GM19395 (cell line): ENCODE results near the gene POU2F1.
"Not testable (repeated sequence)": the region's sequence is repeated elsewhere in the genome, so short reads cannot be mapped to it uniquely, and the experiment has no call there.

ENCODE experiments used
- ATAC-seq: cut with Tn5 transposase; IDR thresholded peaks from one replicate; pipeline ENCODE4 v1.9.1; 2021; ENCODE audit warnings: mild to moderate bottlenecking, moderate library complexity; ENCODE audit not compliant: unreplicated experiment

Gene POU2F1

DNA sequence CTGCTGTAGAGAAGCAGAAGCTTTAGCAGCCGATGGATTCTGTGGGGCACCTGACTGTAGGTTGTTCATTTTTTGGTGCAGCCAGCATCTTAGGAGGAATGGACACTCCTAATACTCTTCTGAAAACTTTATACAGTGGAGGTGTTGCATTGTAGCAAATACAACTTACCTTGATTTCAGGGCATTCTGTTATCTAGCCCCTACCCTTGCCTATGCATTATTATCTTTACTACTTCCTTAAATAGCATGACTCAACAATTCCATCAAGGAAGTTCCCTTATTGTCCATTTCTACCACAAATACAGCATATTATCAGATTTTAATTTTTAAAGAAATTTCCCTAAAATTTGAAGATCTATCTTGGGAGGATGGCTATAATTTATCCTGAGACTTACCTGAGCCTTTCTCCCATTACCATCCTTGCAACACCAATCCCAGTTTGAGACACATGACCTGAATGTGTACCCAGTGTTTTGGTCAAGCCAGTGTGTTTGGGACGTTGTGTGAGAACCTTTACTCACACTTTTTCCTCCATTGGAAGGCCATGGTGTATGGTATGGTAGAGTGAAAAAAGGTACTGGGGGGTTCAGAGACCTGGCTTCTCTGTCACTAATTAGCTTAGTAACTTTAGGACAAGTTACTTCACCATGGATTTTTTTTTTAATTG, 9.2 kb downstream of the POU2F1 start:
- ATAC-seq = no peak

DNA sequence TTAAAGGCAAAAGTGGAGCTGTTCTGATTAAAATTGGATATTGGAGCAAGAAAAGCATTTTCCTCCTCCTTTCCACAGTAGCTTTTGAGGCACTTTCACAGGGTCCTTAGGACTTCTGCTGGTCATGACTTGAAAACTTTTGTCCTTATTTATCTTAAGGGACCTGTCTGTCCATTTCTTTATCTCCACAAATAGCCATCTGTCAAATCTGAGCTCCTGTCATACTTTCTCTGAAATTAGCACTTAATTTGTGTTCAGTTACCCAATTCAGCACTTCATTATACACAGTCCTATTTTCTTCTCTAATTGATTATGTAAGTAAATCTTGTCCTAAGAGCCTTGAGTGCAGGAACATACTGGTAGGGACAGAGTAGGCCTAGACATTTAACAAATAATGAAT, 9.8 kb downstream of the POU2F1 start:
- no peak for ATAC-seq

DNA sequence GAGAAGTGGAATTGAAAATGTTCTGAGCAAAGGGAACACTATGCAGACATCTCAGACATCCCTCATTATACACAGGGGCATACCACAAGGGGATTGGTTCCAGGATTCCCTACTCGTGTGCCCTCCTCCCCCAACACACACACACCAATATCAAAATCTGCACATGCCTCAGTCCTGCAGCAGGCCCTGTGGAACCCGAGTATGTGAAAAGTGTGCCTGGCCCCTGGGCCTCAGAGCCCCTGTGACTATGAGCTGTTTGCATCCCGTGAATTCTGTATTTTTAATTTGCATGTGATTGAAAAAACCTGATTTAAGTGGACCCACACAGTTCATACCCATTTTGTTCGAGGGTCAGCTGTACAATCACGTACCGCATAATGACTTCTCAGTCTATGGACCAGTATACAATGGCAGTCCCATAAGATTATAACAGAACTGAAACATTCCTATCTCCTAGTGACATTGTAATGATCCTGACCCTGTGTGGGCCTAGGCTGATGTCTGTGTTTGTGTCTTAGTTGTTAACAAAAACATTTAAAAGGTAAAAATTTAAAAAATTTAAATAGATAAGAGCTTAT, 11.3 kb downstream of the POU2F1 start:
- no peak for ATAC-seq

DNA sequence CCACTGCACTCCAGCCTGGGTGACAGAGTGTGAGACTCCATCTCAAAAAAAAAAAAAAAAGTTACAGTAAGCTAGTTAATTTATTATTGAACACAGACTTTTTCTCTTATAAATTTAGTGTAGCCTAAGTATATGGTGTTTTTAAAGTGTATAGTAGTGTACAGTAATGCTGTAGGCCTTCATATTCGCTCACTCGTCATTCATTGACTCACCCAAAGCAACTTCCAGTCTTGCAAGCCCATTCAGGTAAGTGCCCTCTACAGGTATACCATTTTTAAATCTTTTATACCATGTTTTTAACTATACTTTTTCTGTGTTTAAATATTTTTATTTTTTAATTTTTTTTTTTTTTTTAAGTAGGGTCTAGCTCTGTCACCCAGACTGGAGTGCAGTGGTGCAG, 12.1 kb downstream of the POU2F1 start:
- ATAC-seq = no peak

DNA sequence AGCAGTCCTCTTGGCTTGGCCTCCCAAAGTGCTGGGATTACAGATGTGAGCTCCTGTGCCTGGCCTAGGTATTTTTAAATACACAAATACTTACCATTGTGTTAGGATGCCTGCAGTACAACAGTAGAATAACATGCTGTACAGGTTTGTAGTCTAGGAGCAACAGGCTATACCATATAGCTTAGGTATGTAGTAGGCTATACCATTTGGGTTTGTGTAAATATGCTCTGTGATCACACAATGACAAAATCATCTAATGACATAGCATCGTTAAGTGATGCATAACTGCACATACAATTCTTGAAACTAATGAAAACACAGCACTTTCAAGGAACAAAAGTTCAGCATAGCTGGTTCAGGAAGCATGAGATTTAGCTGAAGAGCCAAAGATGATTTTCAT, 12.7 kb downstream of the POU2F1 start:
- no peak for ATAC-seq

DNA sequence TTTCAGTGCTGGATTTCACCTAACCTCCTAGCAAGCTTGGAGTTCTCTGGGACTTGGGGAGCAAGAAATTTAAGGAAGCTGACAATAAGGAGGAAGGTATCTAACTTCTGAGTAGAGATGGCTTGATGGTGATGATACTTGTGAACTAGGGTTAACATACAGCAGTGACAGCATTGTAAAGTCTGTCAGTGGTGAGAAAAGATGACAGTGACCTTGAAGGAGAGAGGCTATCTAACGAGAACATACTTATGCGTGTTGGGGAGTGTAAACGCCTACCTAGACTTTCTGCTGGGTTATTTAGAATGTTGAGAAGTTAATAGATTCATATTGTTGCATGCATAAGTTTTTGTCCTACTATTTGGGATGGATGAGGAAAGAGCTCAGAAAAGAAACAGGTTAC, 16.3 kb downstream of the POU2F1 start:
- no peak for ATAC-seq

DNA sequence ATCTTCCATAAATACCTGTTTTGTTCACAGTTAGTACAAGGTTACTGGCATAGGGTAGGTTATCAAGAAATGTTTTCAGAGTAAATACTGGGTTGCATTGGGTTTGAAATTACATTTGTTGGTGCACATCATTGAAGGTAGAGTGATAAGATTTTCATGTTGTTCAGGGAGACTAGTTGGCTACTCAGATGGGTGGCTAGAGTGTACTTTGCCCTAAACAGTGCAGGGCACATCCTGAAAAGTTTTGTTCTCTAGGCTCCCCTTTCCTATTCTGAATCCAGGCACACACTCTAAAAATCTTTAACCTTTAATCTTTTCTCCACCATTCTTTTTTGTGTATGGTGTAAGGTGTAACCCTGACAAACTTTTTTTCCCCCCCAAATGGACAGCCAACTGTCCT, 18.0 kb downstream of the POU2F1 start:
- no peak for ATAC-seq

DNA sequence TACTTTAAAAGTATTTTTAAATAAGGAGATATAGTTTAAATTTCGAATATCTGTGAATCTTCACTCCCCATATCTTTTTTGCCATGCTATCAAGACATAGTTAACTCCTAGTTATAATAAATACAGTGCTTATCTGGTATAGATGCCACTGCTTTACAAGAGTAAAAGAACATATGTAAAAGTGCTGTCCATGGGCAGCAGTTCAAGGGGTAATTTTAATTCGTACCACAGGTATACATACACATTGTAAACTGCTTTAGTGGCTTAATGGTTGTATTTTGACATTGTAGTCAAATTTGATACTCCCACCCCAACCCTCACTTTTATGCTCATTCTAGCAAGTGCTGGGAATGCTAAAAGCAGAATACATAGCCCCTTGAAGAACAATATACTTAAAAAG, 18.6 kb downstream of the POU2F1 start:
- ATAC-seq = no peak

DNA sequence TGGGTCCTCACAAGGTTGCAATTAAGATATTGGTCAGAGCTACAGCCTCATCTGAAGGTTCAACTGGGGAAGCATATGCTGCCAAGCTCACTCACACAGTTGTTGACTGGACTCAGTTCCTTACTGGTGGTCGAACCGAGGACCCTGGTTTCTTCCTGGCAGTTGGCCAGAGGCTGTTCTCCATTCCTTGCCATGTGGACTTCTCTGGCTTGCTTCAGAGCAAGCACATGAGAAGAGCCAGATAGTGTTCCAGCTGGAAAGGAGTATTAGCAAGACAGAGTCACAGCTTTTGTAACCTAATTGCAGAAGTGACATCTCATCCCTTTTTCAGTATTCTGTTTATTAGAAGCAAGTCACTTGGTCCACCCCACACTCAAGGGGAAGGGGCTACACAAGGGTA, 23.6 kb downstream of the POU2F1 start:
- ATAC-seq = no peak

DNA sequence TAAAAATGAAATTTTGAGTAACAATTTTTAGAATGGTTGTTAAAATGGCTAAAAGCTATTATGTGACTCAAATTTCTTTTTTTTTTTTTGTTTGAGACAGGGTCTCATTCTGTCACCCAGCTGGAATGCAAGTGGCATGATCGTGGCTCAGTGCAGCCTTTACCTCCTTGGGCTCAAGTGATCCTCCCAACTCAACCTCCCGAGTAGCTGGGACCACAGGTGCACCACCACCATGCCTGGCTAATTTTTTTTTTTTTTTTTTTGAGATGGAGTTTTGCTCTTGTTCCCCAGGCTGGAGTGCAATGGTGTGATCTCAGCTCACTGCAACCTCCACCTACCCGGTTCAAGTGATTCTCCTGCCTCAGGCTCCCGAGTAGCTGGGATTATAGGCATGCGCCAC, 24.5 kb downstream of the POU2F1 start:
- ATAC-seq = not testable (repeated sequence)

DNA sequence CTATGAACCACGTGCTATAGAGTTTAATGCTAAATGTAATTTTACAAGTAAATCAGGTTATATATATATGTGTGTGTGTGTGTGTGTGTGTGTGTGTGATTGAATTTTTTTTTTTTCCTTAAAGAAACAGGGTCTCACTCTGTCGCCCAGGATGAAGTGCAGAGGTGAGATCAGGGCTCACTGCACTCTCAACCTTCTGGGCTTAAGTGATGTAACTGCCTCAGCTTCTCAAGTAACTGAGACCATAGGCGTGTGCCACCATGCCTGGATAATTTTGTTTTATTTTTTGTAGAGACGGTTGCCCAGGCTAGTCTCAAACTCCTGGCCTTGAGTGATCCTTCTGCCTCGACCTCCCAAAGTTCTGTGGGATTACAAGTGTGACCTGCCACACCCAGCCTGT, 26.3 kb downstream of the POU2F1 start:
- ATAC-seq = no peak

DNA sequence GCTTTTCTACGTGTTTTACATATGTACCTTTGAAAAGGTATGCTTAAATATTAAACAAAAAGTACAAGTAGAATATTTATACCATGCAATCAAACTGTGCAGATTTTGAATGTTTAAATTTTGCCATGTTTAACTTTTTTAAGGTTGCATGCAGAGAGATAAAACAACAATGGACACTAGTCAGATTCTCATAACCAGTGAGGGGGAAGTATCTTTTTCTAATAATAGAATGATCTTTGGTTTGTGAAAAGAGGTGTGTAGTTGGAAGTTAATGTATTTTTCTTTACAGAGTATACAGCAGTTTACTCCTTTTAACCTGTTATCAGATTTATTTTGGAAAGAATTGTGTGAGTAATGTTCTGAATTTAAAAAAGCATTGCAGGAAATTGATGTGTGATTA, 27.1 kb downstream of the POU2F1 start:
- ATAC-seq = no peak

DNA sequence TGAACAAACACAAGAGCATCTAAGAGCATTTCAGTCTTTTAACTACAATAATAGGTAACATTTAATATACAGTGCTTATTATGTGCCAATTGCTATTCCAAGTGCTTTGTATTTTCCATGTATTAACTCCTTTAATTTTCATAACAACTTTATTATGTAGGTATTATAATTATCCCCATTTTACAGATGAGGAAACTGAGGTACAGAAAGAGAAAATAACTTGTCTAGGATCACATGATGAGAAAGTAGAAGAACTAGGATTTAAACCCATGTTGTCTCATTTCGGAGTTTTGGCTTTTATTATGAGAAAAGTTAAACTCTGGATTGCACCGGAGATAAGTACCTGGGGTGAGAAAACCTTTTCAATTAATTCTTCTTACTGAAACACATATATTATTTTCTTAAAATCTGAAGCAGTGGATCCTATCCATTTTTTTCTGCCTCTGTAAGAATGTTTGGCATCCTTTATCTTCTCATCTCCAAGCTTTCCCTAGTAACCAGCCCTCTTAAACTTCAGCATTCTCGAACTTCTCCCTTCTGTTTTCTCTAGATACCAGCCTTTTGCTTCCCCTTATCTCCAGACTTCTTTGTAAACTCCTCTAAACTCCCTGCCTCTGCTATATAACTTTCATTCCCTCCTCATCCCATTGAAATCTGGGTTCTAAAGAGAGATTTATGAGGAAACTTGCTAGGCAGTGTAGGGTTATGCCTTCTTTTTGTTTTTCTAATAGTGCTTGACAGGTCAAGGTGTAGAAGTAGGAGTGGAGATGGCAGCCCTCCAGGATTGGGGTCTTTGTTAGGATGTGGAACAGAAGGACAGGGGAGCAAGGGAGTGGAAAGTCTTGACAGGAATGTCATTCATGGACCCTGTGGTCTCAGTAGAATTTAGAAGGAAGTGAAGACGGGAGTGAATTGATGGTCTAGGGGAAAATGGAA, 28.3 kb downstream of the POU2F1 start:
- no peak for ATAC-seq

DNA sequence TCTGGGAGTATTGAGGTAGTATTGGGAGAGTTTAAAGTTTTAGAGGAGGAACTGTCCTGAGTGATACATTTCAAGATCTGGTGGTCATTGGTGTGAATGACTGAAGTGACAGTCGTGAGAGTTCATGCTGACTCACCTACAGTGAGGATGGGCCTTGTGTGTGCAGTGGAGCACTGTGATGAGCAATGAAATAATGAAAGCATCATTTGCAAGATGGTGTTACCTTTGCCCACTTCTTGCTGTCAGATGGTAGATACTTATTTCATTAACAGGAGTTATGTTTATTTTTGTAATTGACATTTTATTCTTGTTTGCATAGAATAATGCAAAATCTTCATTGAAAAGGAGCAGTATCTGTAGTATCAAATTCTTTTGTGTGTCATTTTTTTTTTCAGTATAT, 29.0 kb downstream of the POU2F1 start:
- ATAC-seq = peak; percentile 58

DNA sequence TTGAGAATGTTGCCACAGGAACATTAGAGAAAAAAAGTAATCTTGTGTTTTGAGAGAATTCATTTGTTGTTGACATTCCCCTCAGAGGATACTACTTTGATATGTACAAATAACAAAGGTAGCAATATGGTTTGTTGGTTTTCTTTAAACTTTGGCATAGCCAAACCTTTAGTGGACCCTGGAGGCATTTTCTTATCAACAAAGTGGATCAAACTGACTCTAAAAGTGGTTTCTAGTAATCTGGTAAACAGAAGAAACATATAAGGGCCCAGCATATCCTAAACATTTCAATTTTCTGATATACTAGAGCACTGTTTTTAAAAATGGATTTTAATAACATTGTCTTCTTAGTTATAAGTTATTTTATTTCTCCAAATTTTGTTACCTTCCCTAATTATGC, 29.8 kb downstream of the POU2F1 start:
- ATAC-seq = no peak

DNA sequence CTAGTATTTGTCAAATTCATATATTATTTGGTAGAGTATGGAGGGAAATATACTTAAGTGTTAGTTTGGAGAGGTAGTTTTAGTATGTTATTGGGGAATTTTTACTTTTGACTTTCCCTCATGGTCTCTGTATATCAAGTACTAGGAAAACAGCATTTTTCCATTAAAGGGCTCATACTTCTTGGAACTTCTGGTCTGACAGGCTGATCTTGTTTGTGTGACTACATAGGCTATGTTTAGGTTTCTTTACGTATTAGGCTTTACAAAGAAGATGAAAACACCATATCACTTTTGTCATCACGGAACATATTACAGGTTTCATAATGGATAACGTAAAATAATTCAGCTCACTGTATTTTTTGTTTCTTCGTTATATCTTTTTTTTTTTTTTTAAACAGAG, 30.8 kb downstream of the POU2F1 start:
- ATAC-seq = no peak

DNA sequence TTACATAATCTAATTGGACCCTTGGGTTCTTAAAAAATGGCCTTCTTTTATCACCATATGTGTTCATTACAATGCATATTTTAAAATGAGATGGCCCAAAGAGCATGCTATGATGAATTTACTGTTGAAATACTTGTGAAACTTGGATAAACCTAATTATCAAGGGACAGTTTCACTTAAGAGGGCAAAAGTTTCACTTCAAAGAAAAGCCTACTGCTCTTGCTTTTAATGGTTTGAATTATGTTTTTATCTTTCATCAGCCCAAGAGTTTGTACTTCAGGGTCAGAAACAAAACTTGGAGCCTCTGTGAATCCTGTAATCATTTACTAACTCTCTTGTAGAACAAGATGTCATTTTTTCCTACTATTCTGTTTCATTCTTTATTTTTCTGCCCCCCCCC, 32.3 kb downstream of the POU2F1 start:
- no peak for ATAC-seq

DNA sequence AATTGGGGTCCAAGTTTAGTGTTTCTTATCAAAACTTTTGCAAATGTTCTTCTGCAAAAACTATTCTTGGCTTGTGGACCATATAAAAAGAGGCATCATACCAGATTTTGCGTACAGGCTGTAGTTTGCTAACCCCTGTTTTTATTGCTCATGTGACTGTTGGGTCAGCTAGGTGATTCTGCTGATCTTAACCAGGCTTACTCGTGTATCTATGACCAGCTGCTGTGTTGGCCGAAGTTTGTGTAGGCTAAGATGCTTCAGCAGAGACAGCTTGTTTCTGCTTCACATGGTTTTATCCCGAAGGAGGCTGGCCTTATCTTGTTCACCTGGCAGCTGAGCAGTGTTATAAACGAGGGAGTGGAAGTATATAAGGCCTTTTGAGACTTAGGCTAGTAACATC, 38.2 kb downstream of the POU2F1 start:
- ATAC-seq = no peak

DNA sequence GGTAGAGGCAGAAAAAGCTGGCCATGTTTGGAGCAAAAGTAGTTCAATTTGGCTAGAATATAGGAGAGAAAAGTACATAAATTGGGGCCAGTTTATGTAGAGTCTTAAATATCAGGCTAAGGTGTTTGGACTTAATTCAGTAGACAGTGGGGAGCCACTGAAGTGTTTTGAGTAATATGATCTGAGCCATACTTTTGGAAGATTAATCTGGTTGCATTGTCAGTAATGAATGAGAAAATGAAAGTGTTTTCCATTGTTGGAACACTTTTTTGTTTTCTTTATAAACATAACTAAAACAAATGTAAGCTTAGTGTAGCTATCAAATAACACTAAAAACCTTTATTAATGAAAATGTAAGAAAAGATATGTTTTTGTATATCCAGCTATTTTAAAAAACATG, 42.1 kb downstream of the POU2F1 start:
- ATAC-seq = no peak

DNA sequence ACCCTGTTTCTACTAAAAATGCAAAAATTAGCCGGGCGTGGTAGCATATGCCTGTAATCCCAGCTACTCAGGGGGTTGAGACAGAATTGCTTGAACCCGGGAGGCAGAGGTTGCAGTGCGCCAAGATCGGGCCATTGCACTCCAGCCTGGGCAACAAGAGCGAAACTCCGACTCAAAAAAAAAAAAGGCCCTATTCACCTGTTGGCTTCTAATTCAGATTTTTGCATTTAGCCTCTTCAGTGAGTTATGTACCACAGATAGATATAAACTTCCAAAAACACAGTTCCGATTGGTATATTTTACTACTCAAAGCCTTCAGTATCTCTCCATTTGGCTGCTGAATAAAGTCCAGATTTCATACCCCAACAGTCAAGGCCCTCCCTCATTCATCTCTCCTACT, 42.7 kb downstream of the POU2F1 start:
- no peak for ATAC-seq

DNA sequence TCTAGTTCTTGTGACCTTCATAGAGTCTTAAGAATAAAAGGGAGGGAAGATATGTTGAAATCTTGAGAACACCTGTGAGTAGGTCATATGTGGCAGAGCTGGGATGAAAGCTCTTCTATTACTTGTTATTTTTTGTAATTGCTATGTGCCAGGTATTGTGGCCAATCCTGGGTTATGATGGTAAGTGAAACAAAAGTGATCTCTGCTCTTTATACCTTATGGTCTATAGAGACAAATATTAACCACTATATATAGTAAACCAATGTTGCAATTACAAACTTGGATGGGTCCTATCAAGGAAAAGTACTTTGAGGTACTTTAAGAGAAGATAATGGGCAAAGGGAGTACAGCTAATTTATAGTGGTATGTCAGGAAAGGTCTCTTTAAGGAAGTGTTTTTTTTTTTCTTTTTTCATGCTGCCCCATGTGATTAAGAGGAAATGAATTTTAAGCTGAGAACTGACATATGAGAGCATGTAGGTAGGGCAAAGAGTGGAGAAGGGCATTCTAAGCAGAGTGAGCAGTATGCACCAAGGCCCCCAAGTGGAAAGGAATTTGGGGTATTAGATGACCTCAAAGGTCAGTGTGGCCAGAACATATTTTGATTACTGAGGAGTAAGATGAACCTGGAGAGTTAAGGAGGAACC, 43.3 kb downstream of the POU2F1 start:
- no peak for ATAC-seq

DNA sequence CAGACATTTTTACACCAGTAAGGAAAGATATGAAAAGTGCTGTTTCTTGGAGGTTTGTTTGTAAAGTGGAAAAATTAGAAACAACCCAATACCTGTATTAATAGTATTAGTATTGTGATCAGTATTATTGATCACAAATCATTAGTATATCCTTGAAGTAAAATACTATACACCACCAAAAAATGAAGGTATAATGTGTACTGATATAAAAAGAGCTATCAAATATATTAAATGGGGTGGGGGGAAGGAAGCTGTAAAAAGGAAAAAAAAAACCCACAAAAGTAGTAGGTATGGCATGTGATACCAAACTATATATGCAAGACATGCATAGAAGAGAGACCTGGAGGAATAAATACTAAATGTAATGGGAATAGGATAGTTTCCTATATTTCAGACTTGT, 46.3 kb downstream of the POU2F1 start:
- no peak for ATAC-seq
